IPS-18a (cell line): ENCODE results near the gene CRTC3.
A peak's percentile ranks its signal among the peaks of the same experiment; 100 is the strongest.
"Not testable (repeated sequence)": the region's sequence is repeated elsewhere in the genome, so short reads cannot be mapped to it uniquely, and the experiment has no call there.

ENCODE experiments used
- H3K27ac ChIP-seq: one replicate; pipeline ENCODE4 v1.5.1; 2013; ENCODE audit warnings: low read length
- H3K27me3 ChIP-seq: one replicate; pipeline ENCODE4 v1.6.1; 2013; ENCODE audit warnings: mild to moderate bottlenecking, low read length; ENCODE audit not compliant: control insufficient read depth, insufficient read depth
- H3K36me3 ChIP-seq: one replicate; pipeline ENCODE4 v1.6.1; 2013; ENCODE audit warnings: low read depth, low read length; ENCODE audit not compliant: control insufficient read depth
- H3K4me1 ChIP-seq: one replicate; pipeline ENCODE4 v1.6.1; 2013; ENCODE audit warnings: low read depth, low read length; ENCODE audit not compliant: control insufficient read depth
- H3K4me3 ChIP-seq: one replicate; pipeline ENCODE4 v1.5.1; 2013; ENCODE audit warnings: low read length
- H3K9ac ChIP-seq: one replicate; pipeline ENCODE4 v1.6.1; 2013; ENCODE audit warnings: mild to moderate bottlenecking, low read length, moderate library complexity
- H3K9me3 ChIP-seq: one replicate; pipeline ENCODE4 v1.6.1; 2013; ENCODE audit warnings: low read depth, low read length; ENCODE audit not compliant: control insufficient read depth

Gene CRTC3

GRCh38 chr15:90523373-90523772 is 6.3 kb upstream of the CRTC3 start:
- H3K4me3 ChIP-seq, result no peak overlapping the region
- H3K36me3 ChIP-seq, result no peaks in the 10 kb centered on the region
- peaks cover 3% of the 10 kb centered on the region for H3K27me3 ChIP-seq
- H3K9me3 ChIP-seq, result no peaks in the 10 kb centered on the region
- H3K4me1 ChIP-seq, result no peaks in the 10 kb centered on the region
- no peak overlapping the region for H3K27ac ChIP-seq
- no peak overlapping the region for H3K9ac ChIP-seq

- not testable (repeated sequence) for H3K27ac ChIP-seq, H3K9me3 ChIP-seq, H3K4me3 ChIP-seq, H3K4me1 ChIP-seq, H3K9ac ChIP-seq, H3K36me3 ChIP-seq
- peaks cover 11% of the 10 kb centered on the region for H3K27me3 ChIP-seq
Measured at GRCh38 chr15:90524018-90524803, 5.5 kb upstream of the CRTC3 start.

GRCh38 chr15:90529011-90529370 is 732 bp upstream of the CRTC3 start:
- Histone ChIP-seq H3K36me3 (no peaks in the 10 kb centered on the region), H3K4me3 (peak overlapping the region; percentile 61), H3K9me3 (no peaks in the 10 kb centered on the region), H3K4me1 (no peaks in the 10 kb centered on the region), H3K27me3 (peaks cover 40% of the 10 kb centered on the region), H3K27ac (no peak overlapping the region), H3K9ac (no peak overlapping the region)

GRCh38 chr15:90530250-90531051 is 728 bp downstream of the CRTC3 start:
- Histone ChIP-seq H3K9ac (peak overlapping the region; percentile 17), H3K27me3 (peaks cover 40% of the 10 kb centered on the region), H3K4me3 (peak overlapping the region; percentile 69), H3K27ac (no peak overlapping the region), H3K36me3 (no peaks in the 10 kb centered on the region), H3K4me1 (no peaks in the 10 kb centered on the region), H3K9me3 (no peaks in the 10 kb centered on the region)

- no peak overlapping the region for H3K27ac ChIP-seq
- no peaks in the 10 kb centered on the region for H3K36me3 ChIP-seq
- no peaks in the 10 kb centered on the region for H3K9me3 ChIP-seq
- no peak overlapping the region for H3K9ac ChIP-seq
- peaks cover 40% of the 10 kb centered on the region for H3K27me3 ChIP-seq
- peak overlapping the region; percentile 69 for H3K4me3 ChIP-seq
- H3K4me1 ChIP-seq, result no peaks in the 10 kb centered on the region
Measured at GRCh38 chr15:90531147-90531546, 1.4 kb downstream of the CRTC3 start.

- Histone ChIP-seq H3K9ac (no peak overlapping the region), H3K9me3 (no peaks in the 10 kb centered on the region), H3K27me3 (peaks cover 23% of the 10 kb centered on the region), H3K4me3 (no peak overlapping the region), H3K4me1 (no peaks in the 10 kb centered on the region), H3K36me3 (no peaks in the 10 kb centered on the region), H3K27ac (no peak overlapping the region)
Measured at GRCh38 chr15:90535254-90535653, 5.5 kb downstream of the CRTC3 start.

- H3K9ac ChIP-seq, result no peak overlapping the region
- no peaks in the 10 kb centered on the region for H3K27me3 ChIP-seq
- no peak overlapping the region for H3K4me3 ChIP-seq
- H3K36me3 ChIP-seq, result no peaks in the 10 kb centered on the region
- H3K9me3 ChIP-seq, result no peaks in the 10 kb centered on the region
- H3K27ac ChIP-seq, result no peak overlapping the region
- no peaks in the 10 kb centered on the region for H3K4me1 ChIP-seq
Measured at GRCh38 chr15:90539789-90540188, 10.1 kb downstream of the CRTC3 start.

- Histone ChIP-seq H3K9ac (no peak overlapping the region), H3K27ac (no peak overlapping the region), H3K9me3 (no peaks in the 10 kb centered on the region), H3K4me3 (no peak overlapping the region), H3K27me3 (no peaks in the 10 kb centered on the region), H3K36me3 (no peaks in the 10 kb centered on the region), H3K4me1 (no peaks in the 10 kb centered on the region)
Measured at GRCh38 chr15:90540768-90541167, 11.0 kb downstream of the CRTC3 start.

GRCh38 chr15:90545095-90545494 is 15.4 kb downstream of the CRTC3 start:
- Histone ChIP-seq H3K4me3 (no peak overlapping the region), H3K36me3 (no peaks in the 10 kb centered on the region), H3K27ac (no peak overlapping the region), H3K27me3 (no peaks in the 10 kb centered on the region), H3K9me3 (no peaks in the 10 kb centered on the region), H3K4me1 (no peaks in the 10 kb centered on the region), H3K9ac (no peak overlapping the region)

GRCh38 chr15:90547540-90547939 is 17.8 kb downstream of the CRTC3 start:
- H3K36me3 ChIP-seq, result no peaks in the 10 kb centered on the region

GRCh38 chr15:90550919-90551318 is 21.2 kb downstream of the CRTC3 start:
- no peaks in the 10 kb centered on the region for H3K27me3 ChIP-seq
- H3K36me3 ChIP-seq, result no peaks in the 10 kb centered on the region
- no peaks in the 10 kb centered on the region for H3K4me1 ChIP-seq
- no peak overlapping the region for H3K4me3 ChIP-seq
- no peak overlapping the region for H3K27ac ChIP-seq
- no peaks in the 10 kb centered on the region for H3K9me3 ChIP-seq
- no peak overlapping the region for H3K9ac ChIP-seq

More at GRCh38 chr15:90547540-90547939, 17.8 kb downstream of the CRTC3 start:
- no peaks in the 10 kb centered on the region for H3K27me3 ChIP-seq
- no peak overlapping the region for H3K4me3 ChIP-seq
- H3K4me1 ChIP-seq, result no peaks in the 10 kb centered on the region
- no peak overlapping the region for H3K27ac ChIP-seq
- no peak overlapping the region for H3K9ac ChIP-seq
- no peaks in the 10 kb centered on the region for H3K9me3 ChIP-seq
